IPS-NIHi7 (cell line): ENCODE measurements around the gene ANGPTL3.
"Not testable (repeated sequence)": the region's sequence is repeated elsewhere in the genome, so short reads cannot be mapped to it uniquely, and the experiment has no call there.

Experiments
- DNase-seq: peaks from one replicate; pipeline ENCODE4 v3.0.0; 2012; ENCODE audit warnings: mixed read lengths; ENCODE audit errors: extremely low spot score

The ANGPTL3 gene

GRCh38 chr1:62597281-62597680, at the start of gene ANGPTL3:
Gene ANGPTL3, plus strand, starts transcription at chr1:62597520. Its CDS starts 47 bp downstream, at chr1:62597567.
- no peak for DNase-seq

DNA sequence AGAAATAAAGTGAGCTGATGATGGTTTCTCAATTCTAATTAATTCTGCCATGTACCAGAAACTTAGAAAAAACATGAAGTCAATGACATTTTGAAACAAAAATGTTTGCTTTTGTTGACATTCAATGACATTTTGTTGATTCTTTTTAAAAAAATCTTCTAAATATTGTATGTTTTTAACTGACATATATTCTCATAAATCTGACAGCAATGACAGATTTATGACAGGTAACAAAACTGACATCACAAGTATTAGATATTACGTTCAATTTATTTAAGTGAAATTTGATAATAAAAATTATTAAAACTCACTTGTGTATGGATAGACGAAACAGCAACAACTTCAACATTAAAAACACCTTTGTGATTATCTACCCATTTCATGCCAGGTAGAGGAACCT, 36.0 kb upstream of the ANGPTL3 start:
- DNase-seq = no peak

- not testable (repeated sequence) for DNase-seq
These were observed 30.1 kb upstream of the ANGPTL3 start for GRCh38 chr1:62567182-62567581.

GRCh38 chr1:62567926-62568325, 29.4 kb upstream of the ANGPTL3 start:
- DNase-seq = not testable (repeated sequence)

DNA sequence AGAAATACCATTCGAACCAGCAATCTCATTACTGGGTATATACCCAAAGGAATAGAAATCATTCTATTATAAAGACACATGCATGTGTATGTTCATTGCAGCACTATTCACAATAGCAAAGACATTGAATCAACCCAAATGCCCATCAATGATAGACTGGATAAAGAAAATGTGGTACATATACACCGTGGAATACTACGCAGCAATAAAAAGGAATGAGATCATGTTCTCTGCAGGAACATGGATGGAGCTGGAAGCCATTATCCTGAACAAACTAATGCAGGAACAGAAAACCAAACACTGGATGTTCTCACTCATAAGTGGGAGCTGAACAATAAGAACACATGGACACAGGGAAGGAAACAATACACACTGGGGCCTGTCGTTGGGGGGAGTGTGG, 25.8 kb upstream of the ANGPTL3 start:
- DNase-seq = not testable (repeated sequence)

DNA sequence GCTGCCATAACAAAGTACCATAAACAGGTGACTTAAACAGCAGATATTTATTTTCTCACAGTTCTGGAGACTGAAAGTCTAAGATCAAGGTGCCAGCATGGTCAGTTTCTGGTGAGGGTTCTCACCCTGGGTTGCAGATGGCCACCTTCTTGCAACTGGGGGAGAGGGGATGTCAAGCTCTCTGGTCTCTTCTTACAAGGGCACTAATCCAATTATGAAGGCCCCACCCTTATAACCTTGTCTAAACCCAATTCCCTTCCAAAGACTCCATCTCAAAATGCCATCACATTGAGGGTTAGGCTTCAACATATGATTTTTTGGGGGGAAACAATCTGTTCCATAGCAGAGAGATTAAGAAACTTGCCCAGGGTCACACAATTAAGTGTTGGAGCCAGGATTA, 24.8 kb upstream of the ANGPTL3 start:
- no peak for DNase-seq

DNA sequence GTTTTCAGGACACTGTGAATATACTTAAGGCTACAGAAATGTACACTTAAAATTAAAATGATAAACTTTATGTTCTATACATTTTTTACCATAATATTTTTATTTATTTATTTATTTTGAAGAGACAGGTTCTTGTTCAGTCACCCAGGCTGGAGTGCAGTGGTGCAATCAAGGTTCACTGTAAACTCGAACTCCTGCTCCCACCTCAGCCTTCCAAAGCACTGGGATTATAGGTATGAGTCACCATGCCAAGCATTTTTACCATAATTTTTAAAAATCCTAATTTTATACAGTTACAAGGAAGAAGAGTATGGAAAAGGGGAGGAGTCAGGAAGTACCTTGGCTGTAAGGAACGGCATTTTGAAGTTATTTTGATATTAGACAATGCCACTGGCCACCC, 23.6 kb upstream of the ANGPTL3 start:
- DNase-seq = no peak

GRCh38 chr1:62585469-62586155, 11.7 kb upstream of the ANGPTL3 start:
- peak; percentile 29 for DNase-seq

DNA sequence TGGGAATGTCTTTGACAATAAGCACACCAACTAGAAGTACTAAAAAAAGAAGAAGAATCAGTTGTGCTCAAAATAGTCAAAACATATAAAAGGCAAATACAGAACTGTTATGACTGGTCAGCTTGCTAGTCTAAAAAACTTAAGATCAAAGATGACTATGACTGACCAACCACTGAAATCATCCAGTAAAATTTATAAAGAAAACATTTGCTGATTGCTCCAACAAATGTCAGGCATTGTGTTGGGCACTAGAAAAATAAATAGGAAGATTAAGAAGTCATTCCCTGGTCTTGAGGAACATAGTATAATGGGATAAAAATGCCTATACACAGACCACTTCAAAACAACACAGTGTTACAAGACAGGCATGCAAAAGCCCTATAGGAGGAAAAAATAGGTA, 9.3 kb upstream of the ANGPTL3 start:
- no peak for DNase-seq

DNA sequence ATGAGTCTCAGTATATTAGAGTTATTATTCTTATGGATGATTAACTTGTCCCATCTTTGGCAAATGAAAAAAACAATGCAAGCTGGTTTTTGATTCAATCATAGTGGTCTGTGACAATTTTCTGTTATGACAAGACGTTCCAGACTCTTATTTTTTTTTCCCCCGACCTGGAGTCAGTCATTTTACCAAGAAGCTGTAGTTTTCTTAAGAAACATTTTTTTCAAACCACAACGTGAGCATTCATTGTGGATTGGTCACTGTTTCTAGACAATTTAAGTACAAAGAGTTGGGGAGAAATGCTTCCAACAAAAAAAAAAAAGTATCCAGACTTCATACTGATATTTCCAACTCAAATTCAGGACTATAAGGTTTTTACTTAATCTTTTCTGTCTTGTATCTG, 8.0 kb upstream of the ANGPTL3 start:
- no peak for DNase-seq

DNA sequence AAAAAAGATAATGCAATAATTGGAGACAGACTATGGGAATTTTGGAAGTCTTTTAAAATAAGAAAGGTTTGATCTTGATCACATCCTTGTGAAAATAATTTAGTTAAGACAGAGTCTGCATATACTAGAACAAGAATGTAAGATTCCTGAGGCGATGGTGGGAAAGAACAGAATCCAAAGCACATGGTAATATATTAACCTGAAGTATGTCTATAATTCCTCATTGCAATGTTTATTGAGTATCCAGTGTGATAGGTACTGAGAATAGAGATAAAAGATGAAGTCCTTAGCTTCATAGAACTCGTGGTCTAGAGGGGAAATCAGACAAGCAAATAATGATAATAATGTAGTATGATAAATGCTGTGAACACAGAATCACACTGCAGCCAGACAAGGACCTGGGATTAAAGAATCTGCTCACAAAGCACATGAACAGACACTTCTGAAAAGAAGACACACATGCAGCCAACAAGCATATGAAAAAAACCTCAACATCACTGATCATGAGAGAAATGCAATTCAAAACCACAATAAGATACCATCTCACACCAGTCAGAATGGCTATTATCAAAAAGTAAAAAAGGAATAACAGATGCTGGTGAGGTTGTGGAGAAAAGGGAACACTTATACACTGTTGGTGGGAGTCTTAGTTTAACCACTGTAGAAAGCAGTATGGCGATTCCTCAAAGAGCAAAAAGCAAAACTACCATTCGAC, 6.9 kb upstream of the ANGPTL3 start:
- no peak for DNase-seq

DNA sequence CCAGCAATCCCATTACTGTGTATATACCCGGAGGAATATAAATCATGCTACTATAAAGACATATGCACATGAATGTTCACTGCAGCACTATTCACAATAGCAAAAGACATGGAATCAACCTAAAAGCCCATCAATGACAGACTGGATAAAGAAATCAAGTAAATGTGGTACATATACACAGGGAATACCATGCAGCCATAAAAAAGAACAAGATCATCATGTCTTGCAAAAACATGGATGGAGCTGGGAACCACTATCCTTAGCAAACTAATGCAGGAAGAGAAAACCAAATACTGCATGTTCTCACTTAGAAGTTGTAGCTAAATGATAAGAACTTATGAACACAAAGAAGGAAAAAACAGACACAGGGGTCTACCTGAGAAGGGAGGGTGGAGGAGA, 6.4 kb upstream of the ANGPTL3 start:
- DNase-seq = no peak

- no peak for DNase-seq
These were observed 3.4 kb upstream of the ANGPTL3 start for GRCh38 chr1:62593825-62594394.

DNA sequence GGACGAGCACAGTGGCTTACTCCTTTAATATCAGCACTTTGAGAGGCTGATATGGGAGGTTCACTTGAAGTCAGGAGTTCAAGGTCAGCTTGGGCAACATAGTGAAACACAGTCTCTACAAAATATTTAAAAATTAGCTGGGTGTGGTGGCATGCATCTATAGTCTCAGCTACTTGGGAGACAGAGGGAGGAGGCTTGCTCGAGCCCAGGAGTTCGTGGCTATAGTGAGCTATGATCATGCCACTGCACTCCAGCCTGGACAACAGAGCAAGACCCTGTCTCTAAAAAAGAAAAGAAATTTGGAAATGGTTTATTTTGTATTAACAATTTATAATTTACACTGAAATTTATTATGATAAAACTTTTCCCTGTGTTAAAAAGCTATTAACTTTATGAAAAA, 1.7 kb upstream of the ANGPTL3 start:
- DNase-seq = no peak

DNA sequence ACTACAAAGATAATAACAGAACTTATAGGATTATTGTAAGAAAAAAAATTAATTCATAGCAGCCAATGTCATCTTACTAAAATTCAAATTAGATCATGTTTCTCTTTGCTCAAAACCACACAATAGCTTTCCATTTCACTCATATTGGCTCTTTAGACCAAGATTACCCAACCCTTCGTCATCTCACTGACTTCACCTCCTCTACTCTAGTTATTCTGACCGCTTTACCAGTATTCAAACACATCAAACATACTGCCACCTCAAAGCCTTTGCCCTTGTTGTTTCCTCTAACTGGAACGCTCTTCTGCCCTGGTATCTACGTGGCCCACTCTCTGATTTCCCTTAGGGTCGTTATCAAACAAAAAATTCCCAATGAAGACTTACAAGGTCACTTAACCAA, 1.7 kb downstream of the ANGPTL3 start:
- no peak for DNase-seq

GRCh38 chr1:62601457-62601856, 4.1 kb downstream of the ANGPTL3 start:
- no peak for DNase-seq

DNA sequence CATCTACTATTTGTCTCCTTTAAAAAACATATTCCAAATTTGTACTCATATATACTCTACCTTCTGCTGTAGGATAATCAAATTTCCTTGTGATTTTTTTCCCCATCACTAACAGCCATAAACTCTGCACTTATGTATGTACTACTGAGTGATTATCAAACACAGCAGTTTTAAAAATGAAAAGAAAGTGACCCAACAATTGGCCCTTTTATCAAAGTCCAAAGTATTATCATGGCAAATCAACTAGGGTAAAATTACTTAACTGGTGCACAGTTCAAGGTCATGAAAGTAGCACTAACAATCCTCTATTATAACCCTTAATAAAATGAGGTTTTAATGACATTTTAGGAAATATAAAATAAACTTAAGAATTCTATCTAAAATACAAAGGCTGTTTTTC, 11.6 kb downstream of the ANGPTL3 start:
- DNase-seq = no peak

- not testable (repeated sequence) for DNase-seq
These were observed 13.3 kb downstream of the ANGPTL3 start for GRCh38 chr1:62610588-62610987.

DNA sequence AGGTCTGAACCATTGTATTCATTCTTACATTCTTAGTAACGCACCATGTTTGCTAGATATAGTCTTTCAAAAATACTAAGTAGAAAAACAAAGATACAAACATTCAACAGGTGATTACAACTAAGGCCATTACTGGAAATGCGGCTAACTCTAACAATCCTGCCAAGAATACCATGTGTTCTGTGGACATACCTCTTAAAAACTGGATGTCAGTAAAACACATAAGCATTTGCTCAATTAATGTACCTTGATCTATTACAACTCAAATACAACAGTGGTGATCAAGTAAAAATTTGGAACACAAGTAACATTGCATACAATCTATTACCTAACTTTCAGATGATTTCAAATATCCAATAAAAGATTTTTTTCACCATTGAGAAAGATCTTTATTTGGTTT, 15.4 kb downstream of the ANGPTL3 start:
- no peak for DNase-seq

DNA sequence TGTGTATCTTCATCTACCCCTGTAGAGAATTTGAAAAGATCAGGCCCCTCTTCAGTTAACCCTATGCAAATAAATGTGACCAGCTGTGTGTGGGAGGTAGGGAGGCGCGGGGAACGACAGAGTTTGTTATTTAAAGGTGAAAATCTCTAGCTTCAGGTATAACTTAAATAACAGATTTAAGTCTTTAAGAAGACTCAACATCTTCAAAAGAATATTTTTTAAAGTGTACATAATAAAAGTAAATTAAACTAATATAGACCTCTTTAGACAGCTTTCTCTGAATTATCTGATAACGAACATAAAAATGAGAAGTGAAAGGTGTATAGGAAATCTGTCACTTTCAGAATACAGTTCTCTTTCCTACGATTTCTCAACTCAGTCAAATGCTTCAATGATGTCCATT, 16.0 kb downstream of the ANGPTL3 start:
- DNase-seq = no peak

- no peak for DNase-seq
These were observed 16.6 kb downstream of the ANGPTL3 start for GRCh38 chr1:62613890-62614289.

GRCh38 chr1:62621907-62622306, 24.6 kb downstream of the ANGPTL3 start:
- peak; percentile 15 for DNase-seq

DNA sequence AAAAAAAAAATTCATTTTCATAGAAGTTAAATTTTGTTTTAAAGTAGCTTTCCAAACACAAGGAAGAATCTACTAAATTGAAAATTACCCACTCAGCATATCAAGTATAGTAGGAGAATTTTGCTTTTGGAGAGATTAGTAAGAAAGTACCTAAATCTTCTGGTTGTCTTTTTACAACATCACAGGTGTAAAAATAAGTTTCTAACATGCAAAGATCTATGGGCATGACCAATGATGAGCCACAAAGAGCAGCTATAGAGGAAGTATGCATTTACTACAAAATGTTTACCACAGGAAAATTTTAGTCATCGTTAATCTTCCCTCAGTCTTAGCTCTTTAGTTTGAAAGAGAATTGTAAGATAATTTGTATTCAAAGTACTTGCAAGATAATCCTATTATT, 28.1 kb downstream of the ANGPTL3 start:
- no peak for DNase-seq
